ENCODE results near the gene TRIM71.
"Not testable (repeated sequence)": the region's sequence is repeated elsewhere in the genome, so short reads cannot be mapped to it uniquely, and the experiment has no call there.

TRIM71 gene

DNA sequence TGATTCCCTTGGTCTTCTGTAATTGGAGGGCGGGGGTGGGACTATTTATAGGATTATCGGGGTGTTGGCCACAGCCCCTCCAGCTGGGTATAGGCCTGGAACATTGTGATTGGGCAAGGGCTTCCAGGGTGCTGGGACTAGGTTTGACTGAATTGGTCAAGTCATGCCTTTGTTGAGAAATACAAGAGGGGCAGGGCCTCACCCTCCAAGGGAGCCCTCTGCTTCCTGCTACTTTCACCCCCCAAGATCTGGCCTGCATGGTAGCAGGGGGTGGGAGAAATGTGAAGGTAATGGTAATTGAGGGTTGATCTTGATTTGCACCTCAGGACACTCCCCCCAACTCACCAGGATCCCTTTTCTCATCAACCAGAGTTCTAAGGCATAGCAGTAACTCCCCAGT, 25.2 kb downstream of the TRIM71 start:
- TF ChIP-seq POLR2A (IDR thresholded peaks at IDR 0.05; ENCODE audit: low read length) (no peak), GATA1 (IDR thresholded peaks at IDR 0.05; ENCODE audit: low read depth, low read length) (no peak)
- peak in 1 of 2 experiments; percentile 10 for DNase-seq

DNA sequence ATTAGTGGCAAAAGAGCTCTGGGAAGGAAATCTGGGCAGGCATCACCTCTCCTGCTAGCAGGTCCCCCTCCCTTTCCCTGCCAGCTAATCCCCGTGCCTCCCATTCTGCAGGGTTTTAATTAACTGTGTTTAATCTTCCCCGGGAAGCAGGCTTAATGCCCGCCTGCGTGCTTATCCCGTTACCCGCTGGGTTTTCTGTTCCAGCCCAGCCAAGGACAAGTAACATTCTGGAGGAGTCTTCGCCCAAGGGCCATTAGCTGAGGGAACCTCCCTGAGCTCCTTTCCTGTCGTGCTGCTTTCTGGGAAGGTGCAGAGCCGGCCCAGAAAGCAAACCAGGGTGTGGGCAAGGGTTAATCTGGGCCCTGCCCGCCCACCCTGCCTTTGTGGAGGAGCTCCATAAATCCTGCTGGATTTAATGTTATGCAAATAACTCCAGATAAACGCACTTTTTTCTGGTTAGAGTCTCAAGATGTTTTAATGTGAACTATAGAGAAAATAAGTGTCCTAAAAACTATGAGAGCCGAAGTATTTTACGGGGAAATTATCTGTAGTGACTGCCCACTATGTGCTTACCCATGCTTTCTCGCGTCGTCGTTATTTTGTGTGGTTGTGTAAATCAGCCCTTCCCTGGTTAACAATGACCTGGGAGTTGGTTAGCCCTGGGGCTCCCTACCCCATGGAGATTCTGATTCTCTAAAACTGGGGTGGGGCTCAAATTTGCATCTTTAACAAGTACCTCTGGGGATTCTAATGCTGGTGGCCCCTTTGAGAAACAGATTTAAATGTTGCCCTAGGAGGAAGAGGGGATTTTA, 25.9 kb downstream of the TRIM71 start:
- TF ChIP-seq GATA1 (IDR thresholded peaks at IDR 0.05; ENCODE audit: low read depth, low read length) (no peak), POLR2A (IDR thresholded peaks at IDR 0.05; ENCODE audit: low read length) (no peak)
- no peak for DNase-seq

DNA sequence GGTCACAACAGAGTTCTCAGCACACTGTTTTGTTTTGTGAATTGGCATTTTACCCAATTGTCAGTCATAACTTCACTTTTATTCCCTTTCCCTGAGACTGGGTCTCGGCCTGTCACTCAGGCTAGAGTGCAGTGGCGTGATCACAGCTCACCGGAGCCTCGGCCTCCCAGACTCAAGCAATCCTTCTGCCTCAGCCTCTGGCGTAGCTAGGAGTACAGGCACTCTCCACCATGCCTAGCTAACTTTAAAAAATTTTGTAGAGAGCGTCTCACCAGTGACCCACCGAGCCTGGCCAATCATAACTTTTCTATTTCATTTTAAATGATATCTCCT, 26.5 kb downstream of the TRIM71 start:
- DNase-seq: no peak
- TF ChIP-seq POLR2A (IDR thresholded peaks at IDR 0.05; ENCODE audit: low read length) (no peak), GATA1 (IDR thresholded peaks at IDR 0.05; ENCODE audit: low read depth, low read length) (no peak)

DNA sequence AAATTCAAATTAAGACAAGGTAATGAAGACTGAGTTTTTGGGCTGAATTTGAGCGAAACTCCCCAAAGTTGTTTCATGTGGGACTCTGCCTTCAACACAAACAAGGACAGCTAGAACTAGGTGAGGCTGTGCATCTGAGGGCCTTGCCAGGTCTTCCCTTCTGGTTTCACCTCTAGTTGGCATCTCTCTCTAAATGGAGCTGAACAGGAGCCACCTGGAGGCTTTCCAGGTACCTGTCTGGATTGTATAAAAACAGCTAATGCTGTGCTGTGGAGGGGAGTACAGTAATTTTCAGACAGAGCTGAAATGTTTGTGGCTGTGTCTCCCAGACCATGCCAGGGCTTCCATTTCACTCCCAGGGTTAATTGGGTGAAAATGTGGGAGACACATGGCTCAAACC, 27.1 kb downstream of the TRIM71 start:
- TF ChIP-seq POLR2A (IDR thresholded peaks at IDR 0.05; ENCODE audit: low read length) (no peak), GATA1 (IDR thresholded peaks at IDR 0.05; ENCODE audit: low read depth, low read length) (no peak)
- no peak for DNase-seq

DNA sequence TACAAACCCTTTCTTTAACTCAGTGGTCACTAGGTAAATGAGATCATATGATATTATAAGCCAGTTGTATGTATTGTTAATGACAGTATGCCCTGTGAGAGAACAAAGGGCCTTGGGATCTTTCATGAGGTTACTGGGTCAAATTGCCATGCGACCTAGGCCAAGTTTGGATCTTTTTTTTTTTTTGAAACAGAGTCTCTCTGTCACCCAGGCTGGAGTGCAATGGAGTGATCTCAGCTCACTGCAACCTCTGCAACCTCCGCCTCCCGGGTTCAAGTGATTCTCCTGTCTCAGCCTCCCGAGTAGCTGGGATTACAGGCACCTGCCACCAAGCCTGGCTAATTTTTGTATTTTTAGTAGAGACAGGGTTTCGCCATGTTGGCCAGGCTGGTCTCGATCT, 27.7 kb downstream of the TRIM71 start:
- DNase-seq: not testable (repeated sequence)

DNA sequence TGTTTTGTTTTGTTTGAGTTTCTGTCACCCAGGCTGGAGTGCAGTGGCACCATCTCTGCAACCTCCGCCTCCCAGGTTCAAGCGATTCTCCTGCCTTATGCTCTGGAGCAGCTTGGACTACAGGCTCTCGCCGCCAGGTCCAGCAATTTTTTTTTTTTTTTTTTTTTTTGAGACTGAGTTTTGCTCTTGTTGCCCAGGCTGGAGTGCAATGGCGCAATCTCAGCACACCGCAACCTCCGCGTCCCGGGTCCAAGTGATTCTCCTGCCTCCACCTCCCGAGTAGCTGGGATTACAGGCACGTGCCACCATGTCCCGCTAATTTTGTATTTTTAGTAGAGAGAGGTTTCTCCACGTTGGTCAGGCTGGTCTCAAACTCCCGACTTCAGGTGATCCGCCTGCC, 29.2 kb downstream of the TRIM71 start:
- not testable (repeated sequence) for DNase-seq

DNA sequence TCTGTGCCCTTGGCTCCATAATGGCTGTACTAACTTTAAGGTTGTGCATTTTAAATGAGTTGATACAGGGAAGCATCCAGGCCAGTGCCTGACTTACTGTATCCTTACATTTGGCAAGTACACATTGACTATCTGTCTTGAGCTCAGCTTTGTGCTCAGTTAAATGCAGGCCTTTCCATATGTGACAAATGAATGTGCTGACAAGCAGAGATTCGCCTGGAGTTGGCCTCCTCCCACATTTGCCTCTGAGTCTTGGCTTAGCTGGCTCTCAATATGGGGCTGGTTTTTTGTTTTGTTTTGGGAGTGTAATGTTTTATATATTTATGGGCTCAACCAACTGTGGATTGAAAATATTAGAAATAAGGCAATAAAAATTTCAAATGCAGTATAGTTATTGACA, 29.7 kb downstream of the TRIM71 start:
- DNase-seq: peak; percentile 46 to 51
- TF ChIP-seq POLR2A (IDR thresholded peaks at IDR 0.05; ENCODE audit: low read length) (no peak), GATA1 (IDR thresholded peaks at IDR 0.05; ENCODE audit: low read depth, low read length) (no peak)

DNA sequence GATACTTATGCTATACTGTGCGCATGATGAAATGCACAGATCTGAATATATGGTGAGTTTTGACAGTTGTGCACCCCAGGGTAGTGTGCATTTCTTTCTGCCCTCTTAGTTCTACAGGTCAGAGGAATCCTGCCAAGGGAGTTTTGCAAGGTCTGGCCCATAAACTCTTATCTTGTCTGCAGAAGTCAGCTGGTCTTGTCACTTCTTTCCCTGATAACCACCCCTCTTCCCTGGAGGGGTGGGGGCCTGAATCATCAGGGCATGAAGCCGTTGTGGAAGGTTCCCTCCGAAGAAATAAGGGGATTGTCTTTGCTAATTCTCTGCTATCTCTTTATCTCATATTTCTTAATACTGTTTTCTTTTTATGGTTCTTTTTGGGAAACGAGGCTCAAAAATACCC, 30.4 kb downstream of the TRIM71 start:
- TF ChIP-seq GATA1 (IDR thresholded peaks at IDR 0.05; ENCODE audit: low read depth, low read length): peak; percentile 85
- no peak for TF ChIP-seq POLR2A (IDR thresholded peaks at IDR 0.05; ENCODE audit: low read length)
- peak; percentile 90 to 94 for DNase-seq

DNA sequence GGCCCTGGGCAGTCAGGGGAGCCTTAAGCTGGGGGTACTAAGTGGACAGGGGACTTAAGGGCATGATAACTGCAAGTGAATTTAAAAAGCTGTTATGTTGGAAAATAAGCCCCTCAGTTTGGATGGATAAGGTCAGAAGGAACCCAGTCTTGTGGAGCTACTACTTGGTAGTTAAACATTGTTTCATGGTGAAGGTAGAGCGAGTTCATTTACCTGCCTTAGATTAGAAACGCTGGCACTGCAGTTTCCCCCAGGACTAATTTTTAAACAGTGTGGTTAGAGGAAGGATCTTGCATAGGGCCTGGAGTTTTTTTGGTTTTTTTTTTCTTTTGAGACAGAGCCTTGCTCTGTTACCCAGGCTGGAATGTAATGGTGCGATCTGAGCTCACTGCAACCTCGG, 31.2 kb downstream of the TRIM71 start:
- no peak for TF ChIP-seq POLR2A (IDR thresholded peaks at IDR 0.05; ENCODE audit: low read length)
- no peak for TF ChIP-seq GATA1 (IDR thresholded peaks at IDR 0.05; ENCODE audit: low read depth, low read length)
- DNase-seq: peak in 1 of 2 experiments; percentile 51

DNA sequence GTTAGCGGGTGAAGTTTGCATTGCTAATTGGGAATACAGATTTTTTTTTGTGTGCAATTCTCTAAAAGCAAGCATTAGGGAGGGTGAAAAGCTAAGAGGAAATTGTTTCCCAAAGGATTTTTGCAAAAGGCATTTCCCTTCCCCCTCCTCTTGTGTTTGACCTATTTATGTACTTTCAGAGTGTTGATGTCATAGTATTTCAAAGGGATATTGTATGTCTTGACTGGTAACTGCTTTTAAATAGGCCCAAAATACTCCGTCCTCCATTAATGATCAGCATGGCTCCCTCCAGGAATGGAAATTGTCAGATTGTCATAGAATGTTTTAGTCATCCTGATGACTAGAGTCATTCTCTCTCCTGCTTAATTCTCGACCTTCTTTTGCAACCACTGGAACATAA, 32.4 kb downstream of the TRIM71 start:
- no peak for DNase-seq
- TF ChIP-seq GATA1 (IDR thresholded peaks at IDR 0.05; ENCODE audit: low read depth, low read length): no peak

DNA sequence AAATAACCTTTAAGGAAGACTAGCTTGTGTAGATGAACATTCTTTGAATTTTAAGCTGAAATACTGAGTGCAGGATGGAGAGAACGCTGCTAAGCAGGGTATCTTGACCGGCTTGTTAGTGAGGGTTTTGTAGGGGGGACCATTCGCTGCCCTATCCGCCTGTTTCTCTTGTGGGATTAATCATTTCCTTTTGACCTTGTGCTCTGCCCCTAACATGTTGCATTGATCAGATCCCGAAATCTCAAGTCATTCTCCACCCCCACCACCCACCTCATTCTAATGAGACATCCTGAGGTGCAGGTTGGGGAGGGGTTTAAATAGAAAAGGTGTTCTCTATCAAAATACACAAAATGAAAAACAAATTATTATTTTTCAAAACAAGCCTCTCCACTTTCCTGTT, 32.8 kb downstream of the TRIM71 start:
- peak in 1 of 2 experiments; percentile 23 for DNase-seq
- TF ChIP-seq POLR2A (IDR thresholded peaks at IDR 0.05; ENCODE audit: low read length): no peak
- TF ChIP-seq GATA1 (IDR thresholded peaks at IDR 0.05; ENCODE audit: low read depth, low read length): no peak

DNA sequence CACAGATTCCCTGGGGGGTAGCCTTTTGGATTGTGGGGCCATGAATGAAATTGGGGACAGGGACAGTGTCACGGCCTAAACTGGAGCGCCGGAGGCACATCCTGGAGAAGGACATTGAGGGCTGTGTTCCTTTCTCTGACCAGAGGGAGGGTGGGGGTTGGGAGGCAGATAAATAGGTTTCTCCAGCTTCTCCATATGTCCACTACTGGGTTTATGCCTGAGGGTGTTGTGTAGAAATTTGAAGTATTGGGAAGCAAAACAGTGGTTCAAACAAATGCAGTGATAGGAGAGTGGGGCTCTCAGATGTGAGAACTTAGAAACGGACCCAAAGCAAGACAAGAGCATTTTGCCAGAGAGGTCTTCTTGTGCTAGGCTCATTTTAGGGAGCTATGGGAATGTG, 34.3 kb downstream of the TRIM71 start:
- DNase-seq: no peak
- TF ChIP-seq POLR2A (IDR thresholded peaks at IDR 0.05; ENCODE audit: low read length): no peak
- no peak for TF ChIP-seq GATA1 (IDR thresholded peaks at IDR 0.05; ENCODE audit: low read depth, low read length)

DNA sequence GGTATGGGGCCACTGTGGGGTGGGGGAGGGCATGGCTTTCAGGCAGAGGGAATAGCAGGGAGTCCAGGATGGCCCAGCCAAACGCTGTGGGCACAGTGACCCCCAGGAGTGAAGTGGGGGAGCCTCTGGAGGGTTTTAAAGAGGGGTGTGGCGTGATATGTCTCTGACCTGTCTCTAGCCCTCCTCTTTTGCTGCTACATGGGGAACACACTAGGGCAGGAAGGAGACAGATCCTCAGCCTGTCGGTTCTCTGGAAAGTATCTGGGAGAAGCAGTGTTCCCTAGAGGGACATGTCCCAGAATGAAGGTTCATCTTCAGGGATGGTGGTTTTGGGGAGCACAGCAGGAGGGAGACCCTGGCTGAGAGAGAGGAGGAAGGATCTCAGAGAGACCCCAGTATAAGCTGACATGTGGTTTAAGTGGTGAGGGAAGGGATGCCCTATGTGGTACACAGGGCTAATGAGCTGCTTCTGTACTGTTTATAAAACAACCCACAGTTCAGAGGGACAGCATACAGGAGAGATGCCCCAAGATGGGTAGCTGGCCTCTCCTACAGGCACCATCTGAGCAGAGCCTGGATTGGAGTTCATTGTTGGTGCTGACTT, 37.7 kb downstream of the TRIM71 start:
- TF ChIP-seq POLR2A (IDR thresholded peaks at IDR 0.05; ENCODE audit: low read length) (no peak), GATA1 (IDR thresholded peaks at IDR 0.05; ENCODE audit: low read depth, low read length) (no peak)
- DNase-seq: no peak

DNA sequence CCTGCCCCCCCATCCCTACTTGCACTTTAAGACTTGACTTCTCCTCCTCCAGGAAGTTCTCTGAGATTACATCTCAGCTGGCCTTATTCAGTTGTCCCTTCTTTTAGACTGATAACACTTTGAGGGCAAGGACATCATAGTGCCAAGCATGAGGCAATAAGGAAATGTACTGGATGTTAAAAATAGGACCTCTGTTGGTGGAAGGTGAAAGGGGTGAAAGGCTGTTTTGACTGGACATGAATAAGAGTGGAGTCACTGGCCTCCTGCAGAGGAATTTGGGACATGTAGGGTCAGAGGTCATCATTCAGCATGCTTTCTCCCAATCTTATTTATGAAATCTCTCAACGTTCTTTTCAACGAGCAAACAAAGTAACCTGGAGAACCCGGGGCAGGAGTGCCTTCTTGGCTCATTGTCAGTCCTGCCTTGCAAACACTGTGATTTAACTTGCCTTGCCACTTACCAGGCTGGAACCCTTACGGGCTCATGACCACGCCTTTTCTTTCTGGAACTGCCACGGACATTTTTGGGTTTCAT, 38.6 kb downstream of the TRIM71 start:
- TF ChIP-seq POLR2A (IDR thresholded peaks at IDR 0.05; ENCODE audit: low read length) (no peak), GATA1 (IDR thresholded peaks at IDR 0.05; ENCODE audit: low read depth, low read length) (no peak)
- peak in 1 of 2 experiments; percentile 4 for DNase-seq

DNA sequence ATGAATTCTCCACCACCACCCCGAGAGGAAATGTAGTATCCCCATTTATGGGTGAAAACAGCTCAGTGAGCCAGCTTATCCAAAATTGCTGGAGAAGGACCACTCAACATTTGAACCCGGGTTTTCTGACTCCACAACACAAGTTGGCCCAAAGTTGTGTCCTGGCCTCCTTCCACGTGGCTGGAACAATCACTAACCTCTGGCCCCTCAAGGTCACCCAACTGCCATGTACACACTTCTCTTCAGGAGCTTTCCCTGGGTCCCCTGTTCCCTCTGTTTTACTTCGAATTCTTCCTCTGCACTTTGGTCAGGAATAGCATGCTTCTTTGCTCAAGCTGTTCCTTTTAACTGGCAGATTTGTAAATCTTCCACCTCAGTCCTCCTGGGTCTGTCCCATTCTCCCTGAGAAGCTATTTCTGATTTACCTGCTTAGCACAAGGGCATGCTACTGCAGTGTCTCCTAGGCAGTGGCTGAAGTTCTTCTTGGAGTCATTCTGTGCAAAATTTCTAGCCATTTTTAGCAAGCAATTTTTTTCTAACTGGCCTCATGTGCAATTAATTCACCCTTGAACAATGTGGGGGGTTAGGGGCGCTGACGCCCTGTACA, 39.2 kb downstream of the TRIM71 start:
- TF ChIP-seq POLR2A (IDR thresholded peaks at IDR 0.05; ENCODE audit: low read length): no peak
- no peak for TF ChIP-seq GATA1 (IDR thresholded peaks at IDR 0.05; ENCODE audit: low read depth, low read length)
- DNase-seq: no peak
